Measurements from ENCODE around the gene PLA2G2A. TPM values are rescaled to one million over a fixed set of nuclear protein-coding genes. Genes with fewer than 3 reads are reported as not detected.

Gene PLA2G2A
- total and polyA plus RNA-seq, 9 of the 15 experiments (the other 6 are each of a cell fraction or from before 2014, with no cell fraction given), result not detected

DNA sequence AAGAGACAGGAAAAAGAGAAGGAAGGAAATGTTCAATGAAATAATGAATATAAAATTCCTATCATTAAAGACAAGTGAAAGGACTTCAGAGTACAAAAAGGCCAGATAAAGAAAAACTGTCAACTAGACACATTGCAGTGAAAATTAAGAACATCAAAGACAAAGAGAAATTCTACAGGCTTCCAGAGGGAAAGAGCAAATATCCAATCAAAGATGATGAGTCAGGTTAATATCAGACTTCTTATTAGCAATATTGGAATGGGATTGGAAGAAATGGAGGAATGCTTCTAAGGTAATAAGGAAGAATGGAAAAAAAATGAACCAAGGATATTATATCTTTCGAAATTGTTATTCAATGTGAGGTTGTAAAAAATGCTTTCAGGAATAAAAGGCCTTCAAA lies 7.8 kb downstream of the PLA2G2A start:
- Histone ChIP-seq H3K9ac (ENCODE audit: insufficient read depth in 1 of 2, low read depth in 2 of 2, low read length in 2 of 2) (no peak overlapping the region), H3K27me3 (ENCODE audit: control insufficient read depth in 2 of 2, insufficient read depth in 2 of 2, low read length in 2 of 2) (peaks cover 0 to 21% of the 10 kb centered on the region in 2 experiments; a peak in 3 of 5 replicates), H3K4me1 (replicated peaks in 1 of 2; ENCODE audit: control insufficient read depth in 2 of 2, insufficient read depth in 2 of 2, low read length in 2 of 2) (no peaks in the 10 kb centered on the region), H3K4me2 (ENCODE audit: insufficient read depth, low read length) (no peak overlapping the region), H2AFZ (ENCODE audit: low read depth, low read length) (no peak overlapping the region), H3K9me1 (ENCODE audit: control insufficient read depth, insufficient read depth, low read length) (no peaks in the 10 kb centered on the region), H3K79me2 (ENCODE audit: control insufficient read depth, insufficient read depth, low read length) (no peaks in the 10 kb centered on the region), H3K27ac (ENCODE audit: extremely low read depth, low read depth, low read length) (no peak overlapping the region), H4K20me1 (replicated peaks; ENCODE audit: control insufficient read depth, insufficient read depth, low read length) (no peaks in the 10 kb centered on the region), H3K9me3 (replicated peaks; ENCODE audit: control insufficient read depth, insufficient read depth, low read depth, low read length) (no peaks in the 10 kb centered on the region), H3K4me3 (no peak overlapping the region), H3K36me3 (ENCODE audit: control insufficient read depth, insufficient read depth, low read length) (no peaks in the 10 kb centered on the region)
- no peak for DNase-seq (ENCODE audit: extremely low read depth in 1 of 4, low spot score in 3 of 4)
- ChIA-PET POLR2A (no interaction called here), CTCF (ENCODE audit: low intra/inter-chr PET ratio) (no interaction called here)
- WGBS (ENCODE audit: insufficient coverage, low coverage, missing lambda C conversion rate), result 3% methylated on average over 1 of the region's 1 CpG
- TF ChIP-seq NCOA4 (IDR thresholded peaks at IDR 0.05; ENCODE audit: partially characterized antibody) (no peak), MAFG (tag; conservative IDR thresholded peaks at IDR 0.05) (peak; percentile 66), MAFF (IDR thresholded peaks at IDR 0.05; ENCODE audit: low read length) (0 out of 2 replicates have a peak, but pooled peaks have one; percentile 19), NR4A1 (CRISPR knock-in tag; IDR thresholded peaks at IDR 0.05) (no peak), NR4A1 (tag; IDR thresholded peaks at IDR 0.05) (no peak), ZNF316 (IDR thresholded peaks at IDR 0.05) (peak; percentile 85), C11orf30 (IDR thresholded peaks at IDR 0.05; ENCODE audit: low read depth) (peak; percentile 72), GTF2E2 (tag; IDR thresholded peaks at IDR 0.05) (no peak)
- TF ChIP-seq, protein P1, sequence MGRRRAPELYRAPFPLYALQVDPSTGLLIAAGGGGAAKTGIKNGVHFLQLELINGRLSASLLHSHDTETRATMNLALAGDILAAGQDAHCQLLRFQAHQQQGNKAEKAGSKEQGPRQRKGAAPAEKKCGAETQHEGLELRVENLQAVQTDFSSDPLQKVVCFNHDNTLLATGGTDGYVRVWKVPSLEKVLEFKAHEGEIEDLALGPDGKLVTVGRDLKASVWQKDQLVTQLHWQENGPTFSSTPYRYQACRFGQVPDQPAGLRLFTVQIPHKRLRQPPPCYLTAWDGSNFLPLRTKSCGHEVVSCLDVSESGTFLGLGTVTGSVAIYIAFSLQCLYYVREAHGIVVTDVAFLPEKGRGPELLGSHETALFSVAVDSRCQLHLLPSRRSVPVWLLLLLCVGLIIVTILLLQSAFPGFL (CRISPR knock-in tag; IDR thresholded peaks at IDR 0.05), result no peak
- TF ChIP-seq, protein P2, sequence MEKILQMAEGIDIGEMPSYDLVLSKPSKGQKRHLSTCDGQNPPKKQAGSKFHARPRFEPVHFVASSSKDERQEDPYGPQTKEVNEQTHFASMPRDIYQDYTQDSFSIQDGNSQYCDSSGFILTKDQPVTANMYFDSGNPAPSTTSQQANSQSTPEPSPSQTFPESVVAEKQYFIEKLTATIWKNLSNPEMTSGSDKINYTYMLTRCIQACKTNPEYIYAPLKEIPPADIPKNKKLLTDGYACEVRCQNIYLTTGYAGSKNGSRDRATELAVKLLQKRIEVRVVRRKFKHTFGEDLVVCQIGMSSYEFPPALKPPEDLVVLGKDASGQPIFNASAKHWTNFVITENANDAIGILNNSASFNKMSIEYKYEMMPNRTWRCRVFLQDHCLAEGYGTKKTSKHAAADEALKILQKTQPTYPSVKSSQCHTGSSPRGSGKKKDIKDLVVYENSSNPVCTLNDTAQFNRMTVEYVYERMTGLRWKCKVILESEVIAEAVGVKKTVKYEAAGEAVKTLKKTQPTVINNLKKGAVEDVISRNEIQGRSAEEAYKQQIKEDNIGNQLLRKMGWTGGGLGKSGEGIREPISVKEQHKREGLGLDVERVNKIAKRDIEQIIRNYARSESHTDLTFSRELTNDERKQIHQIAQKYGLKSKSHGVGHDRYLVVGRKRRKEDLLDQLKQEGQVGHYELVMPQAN (IDR thresholded peaks at IDR 0.05; ENCODE audit: borderline replicate concordance), result no peak
- in situ Hi-C loops (cut with MboI), result no loop called here
- ATAC-seq, result no peak
- intact Hi-C loops (cut with micrococcal nuclease), result no loop called here
- BruUV-seq (replicated peaks), result no TSS peak
- no peak for FAIRE-seq
